Measurements from ENCODE around the gene NECTIN4. TPM values are rescaled to one million over a fixed set of nuclear protein-coding genes. Genes with fewer than 3 reads are reported as not detected.
"Not testable (repeated sequence)": the region's sequence is repeated elsewhere in the genome, so short reads cannot be mapped to it uniquely, and the experiment has no call there.

NECTIN4 gene
- total RNA-seq, 4 donors from 2014 or later, result 0.54 to 2.5 (median 1.6) TPM

DNA sequence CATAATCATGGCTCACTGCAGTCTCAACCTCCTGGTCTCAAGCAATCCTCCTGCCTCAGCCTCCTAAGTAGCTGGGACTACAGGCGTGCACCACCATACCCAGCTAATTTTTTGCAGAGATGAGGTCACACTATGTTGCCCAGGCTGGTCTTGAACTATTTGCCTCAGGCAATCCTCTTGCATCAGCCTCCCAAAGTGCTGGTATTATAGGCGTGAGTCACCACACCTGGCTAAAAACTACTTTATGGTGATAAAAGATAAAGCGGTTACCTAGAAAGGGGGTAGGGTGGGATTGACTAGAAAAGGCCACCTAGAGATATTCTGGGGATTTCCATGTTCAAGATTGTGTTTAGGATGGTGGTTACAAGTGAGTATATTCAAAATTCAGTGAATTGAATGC is 55.6 kb downstream of the NECTIN4 start:
- H3K4me3 ChIP-seq, result no peak overlapping the region
- no peak for DNase-seq
- H3K27me3 ChIP-seq, result no peaks in the 10 kb centered on the region
- no peaks in the 10 kb centered on the region for H3K9me3 ChIP-seq
- TF ChIP-seq POLR2A (IDR thresholded peaks at IDR 0.05), result no peak
- H3K27ac ChIP-seq, result no peak overlapping the region
- H3K4me1 ChIP-seq, result peaks cover 0 to 13% (median 0%) of the 10 kb centered on the region in 4 donors
- no peaks in the 10 kb centered on the region for H3K36me3 ChIP-seq

GRCh38 chr1:161032409-161032808 is 56.9 kb downstream of the NECTIN4 start:
- TF ChIP-seq, protein P1, sequence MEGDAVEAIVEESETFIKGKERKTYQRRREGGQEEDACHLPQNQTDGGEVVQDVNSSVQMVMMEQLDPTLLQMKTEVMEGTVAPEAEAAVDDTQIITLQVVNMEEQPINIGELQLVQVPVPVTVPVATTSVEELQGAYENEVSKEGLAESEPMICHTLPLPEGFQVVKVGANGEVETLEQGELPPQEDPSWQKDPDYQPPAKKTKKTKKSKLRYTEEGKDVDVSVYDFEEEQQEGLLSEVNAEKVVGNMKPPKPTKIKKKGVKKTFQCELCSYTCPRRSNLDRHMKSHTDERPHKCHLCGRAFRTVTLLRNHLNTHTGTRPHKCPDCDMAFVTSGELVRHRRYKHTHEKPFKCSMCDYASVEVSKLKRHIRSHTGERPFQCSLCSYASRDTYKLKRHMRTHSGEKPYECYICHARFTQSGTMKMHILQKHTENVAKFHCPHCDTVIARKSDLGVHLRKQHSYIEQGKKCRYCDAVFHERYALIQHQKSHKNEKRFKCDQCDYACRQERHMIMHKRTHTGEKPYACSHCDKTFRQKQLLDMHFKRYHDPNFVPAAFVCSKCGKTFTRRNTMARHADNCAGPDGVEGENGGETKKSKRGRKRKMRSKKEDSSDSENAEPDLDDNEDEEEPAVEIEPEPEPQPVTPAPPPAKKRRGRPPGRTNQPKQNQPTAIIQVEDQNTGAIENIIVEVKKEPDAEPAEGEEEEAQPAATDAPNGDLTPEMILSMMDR (IDR thresholded peaks at IDR 0.05), result no peak
- no peak for TF ChIP-seq POLR2A (IDR thresholded peaks at IDR 0.05)

GRCh38 chr1:161031874-161032273 is 57.5 kb downstream of the NECTIN4 start:
- H3K27ac ChIP-seq, result no peak overlapping the region

More at GRCh38 chr1:161032409-161032808, 56.9 kb downstream of the NECTIN4 start:
- no peaks in the 10 kb centered on the region for H3K36me3 ChIP-seq
- H3K27ac ChIP-seq, result no peak overlapping the region
- no peaks in the 10 kb centered on the region for H3K9me3 ChIP-seq
- H3K27me3 ChIP-seq, result no peaks in the 10 kb centered on the region
- no peak overlapping the region for H3K4me3 ChIP-seq
- DNase-seq, result no peak
- H3K4me1 ChIP-seq, result peaks cover 0 to 5% (median 0%) of the 10 kb centered on the region in 4 donors

DNA sequence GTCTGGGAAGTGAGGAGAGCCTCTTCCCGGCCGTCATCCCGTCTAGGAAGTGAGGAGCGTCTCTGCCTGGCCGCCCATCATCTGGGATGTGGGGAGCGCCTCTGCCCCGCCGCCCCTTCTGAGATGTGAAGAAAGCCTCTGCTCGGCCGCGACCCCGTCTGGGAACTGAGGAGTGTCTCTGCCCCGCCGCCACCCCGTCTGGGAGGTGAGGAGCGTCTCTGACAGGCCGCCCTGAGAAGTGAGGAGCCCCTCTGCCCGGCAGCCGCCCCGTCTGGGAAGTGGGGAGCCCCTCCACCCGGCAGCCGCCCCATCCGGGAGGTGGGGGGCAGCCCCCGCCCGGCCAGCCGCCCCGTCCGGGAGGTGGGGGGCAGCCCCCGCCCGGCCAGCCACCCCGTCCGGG is 59.9 kb downstream of the NECTIN4 start:
- H3K9me3 ChIP-seq, H3K27ac ChIP-seq, H3K4me3 ChIP-seq, H3K27me3 ChIP-seq, H3K4me1 ChIP-seq, H3K36me3 ChIP-seq, DNase-seq: not testable (repeated sequence)

More at GRCh38 chr1:161031874-161032273, 57.5 kb downstream of the NECTIN4 start:
- H3K27me3 ChIP-seq, result no peaks in the 10 kb centered on the region
- H3K4me1 ChIP-seq, result no peaks in the 10 kb centered on the region
- no peak overlapping the region for H3K4me3 ChIP-seq
- no peak for DNase-seq
- TF ChIP-seq POLR2A (IDR thresholded peaks at IDR 0.05), result no peak
- TF ChIP-seq, protein P1 (IDR thresholded peaks at IDR 0.05), result no peak
- no peaks in the 10 kb centered on the region for H3K36me3 ChIP-seq
- H3K9me3 ChIP-seq, result no peaks in the 10 kb centered on the region

DNA sequence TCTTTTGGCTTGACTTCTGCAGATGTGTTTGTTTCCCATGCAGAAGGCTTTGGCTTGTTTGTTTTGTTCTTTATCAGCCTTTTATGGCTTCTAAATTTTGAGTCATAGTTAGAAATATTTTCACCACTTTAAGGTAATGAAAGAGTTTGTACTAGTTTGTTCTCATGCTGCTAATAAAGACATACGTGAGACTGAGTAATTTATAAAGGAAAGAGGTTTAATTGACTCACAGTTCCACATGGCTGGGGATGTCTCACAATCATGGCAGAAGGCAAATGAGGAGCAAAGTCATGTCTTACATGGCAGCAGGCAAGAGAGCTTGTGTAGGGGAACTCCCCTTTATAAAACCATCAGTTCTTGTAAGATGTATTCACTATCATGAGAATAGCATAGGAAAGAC is 62.4 kb downstream of the NECTIN4 start:
- not testable (repeated sequence) for H3K4me3 ChIP-seq, H3K36me3 ChIP-seq, H3K27me3 ChIP-seq, DNase-seq, H3K4me1 ChIP-seq, H3K9me3 ChIP-seq, H3K27ac ChIP-seq

DNA sequence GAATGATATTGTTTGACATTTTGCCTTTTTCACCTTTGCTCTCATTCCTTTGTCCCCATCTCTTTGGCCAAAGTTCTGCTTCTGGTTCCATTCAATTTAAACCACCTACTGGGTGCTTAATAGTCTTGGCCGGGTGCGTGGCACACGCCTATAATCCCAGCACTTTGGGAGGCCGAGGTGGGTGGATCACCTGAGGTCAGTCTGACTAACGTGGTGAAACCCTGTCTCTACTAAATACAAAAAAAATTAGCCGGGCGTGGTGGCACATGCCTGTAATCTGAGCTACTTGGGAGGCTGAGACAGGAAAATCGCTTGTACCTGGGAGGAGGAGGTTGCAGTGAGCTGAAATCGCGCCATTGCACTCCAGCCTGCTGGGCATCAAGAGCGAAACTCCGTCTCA is 66.9 kb downstream of the NECTIN4 start:
- not testable (repeated sequence) for H3K27ac ChIP-seq, DNase-seq, H3K4me3 ChIP-seq, H3K27me3 ChIP-seq, H3K9me3 ChIP-seq, H3K36me3 ChIP-seq
- peaks cover 0 to 23% (median 3%) of the 10 kb centered on the region in 4 donors for H3K4me1 ChIP-seq

- DNase-seq, result no peak
- peak overlapping the region in 2 of 4 donors; percentile 69 to 81 for H3K4me3 ChIP-seq
- peak overlapping the region in 3 of 4 donors; percentile 86 to 91 (median 89) for H3K27ac ChIP-seq
- H3K4me1 ChIP-seq, result peaks cover 0 to 28% (median 3%) of the 10 kb centered on the region in 4 donors
- no peak for TF ChIP-seq POLR2A (IDR thresholded peaks at IDR 0.05)
- TF ChIP-seq, protein P1 (IDR thresholded peaks at IDR 0.05), result no peak
- H3K36me3 ChIP-seq, result no peaks in the 10 kb centered on the region
- H3K27me3 ChIP-seq, result no peaks in the 10 kb centered on the region
- no peaks in the 10 kb centered on the region for H3K9me3 ChIP-seq
Measured at GRCh38 chr1:161021970-161022353, 67.4 kb downstream of the NECTIN4 start.
